Right lobe of liver (tissue), 6 donors: ENCODE results near the gene PPA1. TPM values are rescaled to one million over a fixed set of nuclear protein-coding genes. Genes with fewer than 3 reads are reported as not detected.
"Not testable (repeated sequence)": the region's sequence is repeated elsewhere in the genome, so short reads cannot be mapped to it uniquely, and the experiment has no call there.

Experiments
- ATAC-seq, 4 donors: fragments of 200-7000 bp; cut with Tn5 transposase; one replicate each; pipeline ENCODE4 v1.9.1; 2020; ENCODE audit warnings: mild to moderate bottlenecking in 4 of 4, moderate library complexity in 4 of 4
- DNase-seq, 3 donors: peaks; one replicate each; pipeline ENCODE4 v3.0.0-alpha.2; 2020
- H3K27ac ChIP-seq, 3 donors: fragments of 200-600 bp; one replicate each; pipeline ENCODE4 v1.8.0; 2022
- H3K27me3 ChIP-seq, 2 donors: fragments of 200-600 bp; one replicate each; pipeline ENCODE4 v1.8.0; 2022
- H3K36me3 ChIP-seq, 4 donors: fragments of 200-600 bp; sonication (generic) in 1 of 4; one replicate each; pipeline versions ENCODE4 v1.5.1 to v1.8.0; 2017 to 2022; ENCODE audit warnings: control low read depth in 1 of 4
- H3K4me1 ChIP-seq, 4 donors: fragments of 200-600 bp; sonication (generic) in 1 of 4; one replicate each; pipeline versions ENCODE4 v1.5.1 to v1.8.0; 2017 to 2022; ENCODE audit warnings: control low read depth in 1 of 4
- H3K4me3 ChIP-seq, 3 donors: fragments of 200-600 bp; one replicate each; pipeline ENCODE4 v1.8.0; 2022
- H3K9me3 ChIP-seq, 4 donors: fragments of 200-600 bp; sonication (generic) in 1 of 4; one replicate each; pipeline versions ENCODE4 v1.5.1 to v1.8.0; 2017 to 2022; ENCODE audit warnings: control low read depth in 1 of 4
- POLR2A ChIP-seq: fragments of 450-650 bp; IDR thresholded peaks from one replicate; pipeline ENCODE4 v1.6.1; 2017; ENCODE audit warnings: antibody characterized with exemption, mild to moderate bottlenecking
- WGBS: methylation state at CpG from one replicate; pipeline ENCODE4 v1.1.6; 2018; ENCODE audit warnings: low coverage, low lambda C conversion rate; ENCODE audit not compliant: insufficient coverage; ENCODE audit errors: missing lambda C conversion rate; 5-methylcytosine and 5-hydroxymethylcytosine counted together
- intact Hi-C, 2 donors: fragments of 100-400 bp; cut with DNase I; formaldehyde crosslinking; loops; one replicate each; pipeline versions ENCODE4 v1.11.2 to v1.14.1; 2022
- small RNA-seq, 2 experiments: library from RNA; depleted of rRNA; stranded (forward); fragments of <200 nt; gene quantifications; one replicate each; pipeline ENCODE3, GENCODE V24; 2016
- total RNA-seq, 6 experiments: library from RNA; depleted of rRNA in 2 of 6; stranded (reverse); fragments of >200 nt in 2 of 6; fragmentation: NEBNext Ultra II Directional in 3 of 6; extraction: Animal tissue kit (Norgen Biotek cat#: 25700) in 3 of 6; gene quantifications; one replicate each; pipeline versions ENCODE4 v1.1.0 to v1.2.4, GENCODE V29; 2016 to 2023
- TF ChIP-seq, protein P1 (sequence below), 4 donors: fragments of 200-600 bp in 3 of 4; fragments of 450-650 bp in 1 of 4; IDR thresholded peaks; one replicate each; pipeline versions ENCODE4 v1.5.1 to v1.8.0; 2016 to 2022; ENCODE audit warnings: antibody characterized with exemption in 4 of 4, mild to moderate bottlenecking in 2 of 4
- donor health status: DM: no; HTN: yes; CAD: no.
- donor health status: DM: no; HTN: no; CAD: no.
- donor health status: DM: no; HTN: no; CAD: no.
- donor health status: DM: no; HTN: yes; CAD: no.
- donor health status: DM: no; HTN: yes; CAD: no.

Gene PPA1
- total RNA-seq, 6 experiments from 2014 or later = 64.8 to 133 (median 95.7) TPM

DNA sequence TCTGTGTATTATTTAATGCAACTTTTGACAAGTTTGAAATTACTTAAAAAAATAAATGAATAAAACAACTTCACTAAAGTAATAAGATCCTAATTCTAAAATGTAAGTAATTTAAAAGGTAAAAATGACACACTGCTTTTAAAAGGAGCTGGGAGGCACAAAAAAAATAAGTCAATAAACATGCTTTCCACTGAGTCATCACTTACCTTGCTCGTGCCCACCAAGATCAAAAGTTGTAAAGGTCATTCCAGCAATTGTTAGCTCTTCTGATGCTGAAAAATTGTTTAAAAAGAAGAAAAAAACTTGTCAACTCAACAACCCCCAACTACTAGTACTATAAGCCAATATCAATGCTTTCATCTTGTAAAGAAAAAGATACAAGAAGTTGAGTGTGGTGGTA lies 72.4 kb downstream of the PPA1 start:
- no peak overlapping the region for H3K27ac ChIP-seq
- WGBS = 25% methylated on average over 1 of the region's 1 CpG
- no peaks in the 10 kb centered on the region for H3K9me3 ChIP-seq
- H3K27me3 ChIP-seq = no peaks in the 10 kb centered on the region
- H3K4me3 ChIP-seq = no peak overlapping the region
- TF ChIP-seq, protein P1, sequence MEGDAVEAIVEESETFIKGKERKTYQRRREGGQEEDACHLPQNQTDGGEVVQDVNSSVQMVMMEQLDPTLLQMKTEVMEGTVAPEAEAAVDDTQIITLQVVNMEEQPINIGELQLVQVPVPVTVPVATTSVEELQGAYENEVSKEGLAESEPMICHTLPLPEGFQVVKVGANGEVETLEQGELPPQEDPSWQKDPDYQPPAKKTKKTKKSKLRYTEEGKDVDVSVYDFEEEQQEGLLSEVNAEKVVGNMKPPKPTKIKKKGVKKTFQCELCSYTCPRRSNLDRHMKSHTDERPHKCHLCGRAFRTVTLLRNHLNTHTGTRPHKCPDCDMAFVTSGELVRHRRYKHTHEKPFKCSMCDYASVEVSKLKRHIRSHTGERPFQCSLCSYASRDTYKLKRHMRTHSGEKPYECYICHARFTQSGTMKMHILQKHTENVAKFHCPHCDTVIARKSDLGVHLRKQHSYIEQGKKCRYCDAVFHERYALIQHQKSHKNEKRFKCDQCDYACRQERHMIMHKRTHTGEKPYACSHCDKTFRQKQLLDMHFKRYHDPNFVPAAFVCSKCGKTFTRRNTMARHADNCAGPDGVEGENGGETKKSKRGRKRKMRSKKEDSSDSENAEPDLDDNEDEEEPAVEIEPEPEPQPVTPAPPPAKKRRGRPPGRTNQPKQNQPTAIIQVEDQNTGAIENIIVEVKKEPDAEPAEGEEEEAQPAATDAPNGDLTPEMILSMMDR (IDR thresholded peaks at IDR 0.05) = no peak
- no peak for TF ChIP-seq POLR2A
- DNase-seq (no peak), ATAC-seq (no peak)
- peaks cover 3 to 48% (median 6%) of the 10 kb centered on the region in 4 donors for H3K36me3 ChIP-seq
- intact Hi-C loops = no loop called here
- peaks cover 0 to 5% (median 2%) of the 10 kb centered on the region in 4 donors for H3K4me1 ChIP-seq

- H3K36me3 ChIP-seq = peaks cover 5 to 44% (median 9%) of the 10 kb centered on the region in 4 donors
- DNase-seq, H3K9me3 ChIP-seq, H3K27me3 ChIP-seq, intact Hi-C loops, ATAC-seq, H3K4me3 ChIP-seq, H3K27ac ChIP-seq: not testable (repeated sequence)
- peaks cover 0 to 19% (median 9%) of the 10 kb centered on the region in 4 donors for H3K4me1 ChIP-seq
- WGBS = 88% methylated on average over 2 of the region's 3 CpGs
These were observed 73.9 kb downstream of the PPA1 start for GRCh38 chr10:70159366-70159765.

- Histone ChIP-seq H3K4me3 (no peak overlapping the region), H3K4me1 (peaks cover 0 to 24% (median 11%) of the 10 kb centered on the region in 4 donors), H3K36me3 (peaks cover 5 to 50% (median 13%) of the 10 kb centered on the region in 4 donors), H3K27me3 (no peaks in the 10 kb centered on the region), H3K27ac (no peak overlapping the region), H3K9me3 (no peaks in the 10 kb centered on the region)
- DNase-seq (no peak), ATAC-seq (no peak)
- TF ChIP-seq, protein P1 (IDR thresholded peaks at IDR 0.05) = no peak
- TF ChIP-seq POLR2A = no peak
- 67% methylated on average over 2 of the region's 2 CpGs for WGBS
- intact Hi-C loops = no loop called here
These were observed 75.1 kb downstream of the PPA1 start for GRCh38 chr10:70158113-70158512.

DNA sequence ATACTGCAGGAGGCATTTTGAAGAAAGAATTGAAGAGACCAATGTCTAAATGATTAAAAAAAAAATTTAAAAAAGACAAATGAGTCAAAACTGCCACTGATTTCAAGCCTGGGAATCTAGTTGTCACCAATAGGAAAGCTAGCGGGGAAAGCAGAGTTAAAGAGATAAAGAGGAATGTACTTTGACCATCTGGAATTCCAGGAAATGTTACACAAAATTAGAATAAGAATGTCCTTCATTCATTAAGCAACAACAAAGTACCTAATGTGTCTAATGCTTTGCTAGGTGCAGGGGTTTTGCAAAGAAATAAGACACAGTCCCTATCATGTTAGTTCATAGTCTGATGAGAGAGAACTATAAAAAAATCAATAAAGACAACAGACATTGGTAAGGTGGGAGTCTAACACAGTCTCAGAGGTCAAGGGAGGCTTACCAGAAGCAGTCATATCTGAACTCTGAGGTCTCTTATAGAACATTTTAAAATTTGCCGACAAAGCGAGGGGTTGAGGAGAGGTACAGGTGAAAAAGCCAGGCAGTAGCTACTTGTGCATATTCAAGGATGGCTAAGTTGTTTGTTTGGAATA lies 77.9 kb downstream of the PPA1 start:
- Histone ChIP-seq H3K9me3 (no peaks in the 10 kb centered on the region), H3K36me3 (peaks cover 8 to 69% (median 26%) of the 10 kb centered on the region in 4 donors), H3K4me3 (no peak overlapping the region), H3K27ac (peak overlapping the region in 1 of 3 donors; percentile 15), H3K4me1 (peaks cover 0 to 23% (median 11%) of the 10 kb centered on the region in 4 donors), H3K27me3 (no peaks in the 10 kb centered on the region)
- peak; percentile 47 to 81 (median 74) for ATAC-seq
- no peak for DNase-seq
- intact Hi-C loops = no loop called here
- TF ChIP-seq, protein P1 (IDR thresholded peaks at IDR 0.05) = no peak
- no peak for TF ChIP-seq POLR2A
- whole genome bisulfite sequencing = 22% methylated on average over 3 of the region's 3 CpGs

Small RNAs within 50 kb of the gene (small RNA-seq; reads per million reads assigned to genes)
- gene RPS25P9 = 0 reads per million in 2 experiments

Other genes starting within 250 kb of the PPA1 start
- gene MACROH2A2, start 180.6 kb downstream of the PPA1 start, total RNA-seq = 10 to 100 TPM in 2 of 6 experiments, 1 to 10 TPM in 4; 2.0 to 12.1 (median 5.0) TPM
- gene AIFM2, start 100.6 kb downstream of the PPA1 start, total RNA-seq = 10 to 100 TPM; 11.4 to 23.3 (median 18.2) TPM
- 10 to 100 TPM in 2 of 6 experiments, 1 to 10 TPM in 4; 5.3 to 11.1 (median 8.2) TPM for gene TYSND1, start 86.7 kb downstream of the PPA1 start, total RNA-seq
- 10 to 100 TPM; 35.3 to 77.5 (median 61.0) TPM for gene SAR1A, start 62.9 kb downstream of the PPA1 start, total RNA-seq
- not detected for gene NPFFR1, start 50.6 kb upstream of the PPA1 start, total RNA-seq
- gene LRRC20, start 149.2 kb upstream of the PPA1 start, total RNA-seq = 10 to 100 TPM in 5 of 6 experiments, 1 to 10 TPM in 1; 9.6 to 22.5 (median 16.6) TPM
- gene EIF4EBP2, start 170.7 kb upstream of the PPA1 start, total RNA-seq = 10 to 100 TPM; 21.0 to 80.8 (median 56.7) TPM
- not detected for gene NODAL, start 208.3 kb upstream of the PPA1 start, total RNA-seq
- gene PALD1, start 245.3 kb upstream of the PPA1 start, total RNA-seq = 1 to 10 TPM in 4 of 6 experiments, under 1 TPM in 2; 0.81 to 2.9 (median 1.3) TPM